NCI-H1417 (cell line): ENCODE data around the gene SURF4.

Experiments
- DNase-seq, 3 experiments: peaks; one replicate each; lab custom pipeline; 2025; lab: John Stamatoyannopoulos, UW

Gene SURF4

DNA sequence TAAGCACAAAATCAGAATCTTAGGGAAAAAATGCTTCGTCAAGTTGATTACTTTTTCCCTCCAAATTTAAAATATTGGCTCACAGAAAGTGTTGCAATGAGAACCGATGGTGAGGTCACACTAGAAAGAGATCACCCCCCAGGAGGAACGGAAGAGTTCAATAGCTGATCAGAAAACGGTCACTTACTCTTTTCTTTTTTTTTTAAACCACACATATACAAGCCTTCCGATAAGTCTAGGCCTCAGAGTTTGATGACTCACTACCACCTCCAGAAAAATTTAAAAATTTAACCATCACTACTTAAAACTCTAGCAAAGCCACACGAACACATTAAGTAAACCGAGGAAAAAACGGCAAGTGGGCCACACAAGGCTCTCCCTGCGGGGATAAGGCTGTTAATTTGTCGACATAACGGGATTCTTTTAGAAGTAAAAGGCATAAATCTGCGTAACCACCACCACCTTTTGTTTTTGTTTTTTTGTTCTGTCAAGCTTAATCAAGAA lies 1.2 kb downstream of the SURF4 start:
- DNase-seq: no peak

- DNase-seq: no peak
Measured at GRCh38 chr9:133372144-133372543, 3.7 kb downstream of the SURF4 start.

- no peak for DNase-seq
Measured at GRCh38 chr9:133371261-133371711, 4.6 kb downstream of the SURF4 start.

GRCh38 chr9:133370685-133371084 lies 5.2 kb downstream of the SURF4 start:
- no peak for DNase-seq

GRCh38 chr9:133369933-133370332 lies 5.9 kb downstream of the SURF4 start:
- no peak for DNase-seq

DNA sequence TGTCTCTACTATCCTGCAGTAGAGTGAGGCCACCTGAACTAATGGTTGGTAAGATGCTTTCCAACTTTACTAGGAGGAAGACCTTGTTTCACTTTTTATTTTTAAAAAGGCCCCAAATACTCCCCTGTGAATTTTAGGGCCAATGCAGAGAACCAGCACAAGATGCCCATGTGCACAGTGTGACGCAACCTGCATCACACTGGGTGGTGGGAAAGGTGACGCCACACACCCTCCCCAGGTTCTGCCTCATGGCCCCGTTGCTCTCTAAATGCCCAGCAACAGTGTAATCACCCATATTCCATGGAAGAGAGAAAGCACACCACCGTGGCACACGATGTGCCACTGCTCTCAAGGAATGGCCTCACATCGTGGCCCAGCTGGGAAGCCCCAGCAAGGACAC lies 6.4 kb downstream of the SURF4 start:
- no peak for DNase-seq

DNA sequence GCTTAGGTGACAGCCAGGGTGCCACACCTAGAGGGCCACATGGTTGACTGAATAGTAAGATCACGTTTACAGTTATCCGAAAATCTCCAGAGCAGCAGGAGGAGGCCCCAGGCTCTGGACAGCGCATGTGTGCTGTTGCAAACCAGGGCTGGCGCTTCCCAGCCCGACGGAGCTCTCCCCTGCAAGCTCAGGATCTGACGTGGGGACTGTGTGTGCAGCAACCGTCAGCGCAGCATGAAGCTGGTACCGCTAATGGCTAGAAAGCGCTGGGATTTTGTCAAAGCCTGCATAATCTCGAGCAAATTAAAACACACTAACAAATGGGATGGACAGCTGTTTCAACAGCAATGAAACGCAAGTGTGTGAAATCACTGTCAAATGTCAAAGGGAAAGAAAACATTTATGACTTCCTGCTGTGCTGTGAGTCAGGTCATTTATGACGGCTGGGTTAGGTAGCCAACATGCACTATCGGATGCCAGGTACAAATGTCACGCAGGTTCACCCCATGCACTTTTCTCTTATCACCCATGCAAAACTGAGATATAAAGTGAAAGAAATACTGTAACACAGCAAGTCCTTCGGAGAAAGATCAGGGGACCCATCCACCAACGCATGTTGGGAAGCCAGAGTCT lies 7.5 kb downstream of the SURF4 start:
- DNase-seq: peak in 2 of 3 experiments; percentile 73 to 95

- peak in 1 of 3 experiments; percentile 45 for DNase-seq
Measured at GRCh38 chr9:133367778-133368177, 8.1 kb downstream of the SURF4 start.

DNA sequence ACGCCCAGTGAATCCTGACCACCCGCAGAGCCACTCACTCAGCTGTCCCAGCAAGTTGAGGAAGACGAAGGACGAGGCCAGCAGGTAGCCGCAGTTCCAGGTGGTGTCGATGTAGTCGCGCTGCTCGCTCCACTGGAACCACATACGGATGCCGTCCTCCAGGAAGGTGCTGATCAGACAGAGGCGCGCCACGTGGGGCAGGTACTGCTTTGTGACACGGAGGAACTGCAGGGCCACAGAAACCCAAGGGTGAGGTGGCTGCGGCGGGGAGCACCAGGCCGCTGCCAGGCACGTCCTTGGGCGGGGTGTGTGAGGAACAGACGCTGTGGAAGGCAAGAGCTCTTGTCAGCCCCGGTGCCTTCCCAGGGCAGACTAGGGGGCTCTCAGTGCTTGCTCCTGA lies 8.6 kb downstream of the SURF4 start:
- DNase-seq: no peak

GRCh38 chr9:133366435-133366834 lies 9.4 kb downstream of the SURF4 start:
- DNase-seq: no peak

GRCh38 chr9:133362359-133363044 lies 13.4 kb downstream of the SURF4 start:
- peak in 1 of 3 experiments; percentile 32 for DNase-seq

- DNase-seq: no peak
Measured at GRCh38 chr9:133361507-133362092, 14.3 kb downstream of the SURF4 start.

GRCh38 chr9:133360400-133361393 lies 15.2 kb downstream of the SURF4 start:
- DNase-seq: no peak

DNA sequence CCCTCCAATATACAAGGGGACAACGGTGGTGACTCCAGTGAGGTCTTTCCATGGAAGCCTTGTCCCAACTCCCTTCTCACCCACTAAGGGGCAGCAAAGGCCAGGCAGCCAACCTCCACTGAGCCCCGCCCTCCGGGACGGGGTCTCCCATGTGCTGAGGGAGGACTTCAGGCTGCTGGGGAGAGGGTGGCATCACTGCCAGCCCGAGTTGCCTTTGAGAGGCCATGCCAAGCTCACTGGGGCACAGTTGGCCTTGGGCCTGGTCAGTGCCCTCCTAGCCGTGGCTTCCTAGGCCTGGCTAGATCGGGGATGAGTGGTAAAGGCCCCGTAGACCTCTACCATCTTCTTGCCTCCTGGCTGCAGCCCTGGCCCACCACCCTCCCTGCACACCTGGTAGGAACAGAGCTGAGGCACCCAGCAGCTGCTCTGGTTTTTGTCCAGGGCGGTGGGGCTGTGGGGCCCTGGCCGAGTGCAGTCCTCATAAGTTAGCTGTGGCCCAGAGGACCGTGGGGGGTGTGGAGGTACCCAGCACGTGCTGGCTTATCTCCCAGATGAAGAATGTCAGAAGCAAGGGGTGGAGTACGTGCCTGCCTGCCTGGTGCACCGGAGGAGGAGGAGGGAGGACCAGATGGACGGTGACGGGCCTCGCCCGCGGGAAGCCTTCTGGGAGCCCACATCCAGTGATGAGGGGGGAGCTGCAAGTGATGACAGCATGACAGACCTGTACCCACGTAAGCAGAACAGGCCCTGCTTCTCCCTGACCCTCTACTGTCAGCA lies 16.3 kb downstream of the SURF4 start:
- peak in 1 of 3 experiments; percentile 31 for DNase-seq

DNA sequence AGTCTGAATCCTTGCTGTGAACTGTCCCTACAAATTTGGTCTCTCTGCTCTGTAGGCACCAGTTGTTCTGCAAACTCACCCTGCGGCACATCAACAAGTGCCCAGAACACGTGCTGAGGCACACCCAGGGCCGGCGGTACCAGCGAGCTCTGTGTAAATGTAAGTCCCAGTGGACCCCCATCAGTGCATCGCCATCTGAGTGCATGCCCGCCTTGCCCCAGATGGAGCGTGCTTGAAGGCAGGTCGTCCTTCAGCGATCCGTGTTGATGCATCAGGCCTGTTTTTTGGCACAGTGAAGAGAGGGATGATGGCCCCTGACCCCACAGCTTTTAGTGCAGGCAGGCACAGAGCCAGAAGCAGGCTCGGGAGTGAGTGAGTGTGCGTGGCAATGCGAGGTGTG lies 18.2 kb downstream of the SURF4 start:
- DNase-seq: no peak

DNA sequence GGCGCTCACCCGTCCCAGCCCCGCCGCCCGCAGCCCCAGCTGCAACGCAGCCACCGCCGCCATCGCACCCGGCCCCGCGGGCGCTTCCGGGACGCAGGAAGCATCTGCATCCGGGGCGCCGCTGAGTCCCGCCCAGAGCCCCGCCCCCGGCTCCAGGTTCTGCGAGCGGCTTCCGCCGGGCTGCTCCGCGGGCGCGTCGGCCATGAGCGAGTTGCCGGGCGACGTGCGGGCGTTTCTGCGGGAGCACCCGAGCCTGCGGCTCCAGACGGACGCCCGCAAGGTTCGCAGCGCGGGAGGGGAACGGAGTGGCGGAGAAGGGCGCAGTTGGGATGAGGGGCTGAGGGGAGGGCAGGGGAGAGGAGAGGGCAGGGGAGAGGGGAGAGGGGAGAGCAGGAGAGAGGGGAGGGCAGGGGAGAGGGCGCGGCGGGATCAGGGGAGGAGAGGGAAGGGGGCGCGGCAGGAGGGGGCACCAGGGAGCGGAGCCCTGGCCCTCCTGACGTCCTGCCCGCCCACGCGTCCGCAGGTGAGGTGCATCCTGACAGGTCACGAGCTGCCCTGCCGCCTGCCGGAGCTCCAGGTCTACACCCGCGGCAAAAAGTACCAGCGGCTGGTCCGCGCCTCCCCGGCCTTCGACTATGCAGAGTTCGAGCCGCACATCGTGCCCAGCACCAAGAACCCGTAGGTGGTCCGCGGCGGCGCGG lies 19.3 kb downstream of the SURF4 start, which contains the start of the genes SURF1 and SURF2:
SURF1 (minus strand) TSS at position 97 of the 701 bp plus-strand sequence; CDS start at position 63, 34 bp downstream.
SURF2 (plus strand) TSS at position 160 of the 701 bp plus-strand sequence; CDS start at position 203, 43 bp downstream.
- peak; percentile 73 to 91 (median 90) for DNase-seq

DNA sequence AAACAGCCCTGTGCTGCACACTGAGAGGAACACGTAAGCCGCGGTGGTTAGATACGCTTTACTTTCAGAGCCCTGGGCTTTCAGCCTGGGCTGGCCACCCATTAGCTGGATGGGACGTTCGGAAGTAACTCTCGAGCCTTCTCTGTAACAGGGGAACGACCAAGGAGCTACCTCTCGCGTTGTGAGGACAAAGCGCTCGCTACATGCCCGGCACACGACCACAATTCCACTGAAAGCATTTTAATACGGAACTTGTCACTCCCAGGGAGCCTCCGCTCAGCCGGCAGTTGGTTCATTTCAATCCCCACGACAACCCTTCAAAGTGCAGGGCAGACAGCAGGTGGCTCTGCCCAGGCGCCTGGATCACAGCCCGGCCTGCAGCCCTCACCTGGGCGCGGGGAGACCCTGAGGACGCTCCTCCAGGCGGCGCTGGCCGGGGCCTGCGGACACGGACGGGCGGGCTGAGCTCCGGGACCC lies 19.9 kb downstream of the SURF4 start:
- DNase-seq: peak in 2 of 3 experiments; percentile 61 to 72

DNA sequence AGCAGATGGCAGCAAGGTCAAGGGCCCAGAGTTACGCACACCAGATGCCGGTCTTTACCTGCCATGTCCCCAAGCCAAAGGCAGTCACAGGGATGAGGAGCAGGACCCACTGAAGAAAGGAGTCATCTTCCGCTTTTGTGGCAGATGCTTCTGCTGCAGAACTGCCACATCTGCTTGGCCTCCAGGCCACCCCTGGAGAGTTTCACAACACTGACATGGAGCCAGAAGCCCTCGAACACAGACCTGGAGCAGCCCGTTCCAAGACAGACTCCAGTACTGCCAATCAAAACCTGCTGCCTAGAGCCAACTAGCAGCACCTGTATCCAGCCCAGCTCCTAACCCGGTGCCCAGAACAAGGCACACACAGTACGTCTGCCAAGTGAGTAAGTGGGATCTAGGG lies 21.1 kb downstream of the SURF4 start:
- no peak for DNase-seq

DNA sequence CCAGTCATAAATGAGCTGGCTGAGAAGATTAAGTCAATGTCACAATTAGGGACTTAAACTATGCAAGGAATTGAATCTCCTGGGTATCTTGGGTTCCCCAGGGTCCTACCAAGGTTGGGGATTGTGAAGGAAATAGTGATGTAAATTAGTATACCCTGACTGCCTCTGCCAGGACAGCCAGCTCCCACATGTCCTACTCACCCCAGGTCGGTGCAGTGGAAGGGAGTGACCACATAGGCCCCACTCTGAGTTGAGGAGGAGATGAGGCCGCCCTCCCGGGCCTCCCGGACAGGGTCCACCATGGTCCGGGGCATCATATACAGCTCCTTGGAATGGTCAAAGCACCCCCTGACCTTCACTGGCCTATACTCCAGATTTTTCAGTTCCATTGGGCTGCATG lies 22.3 kb downstream of the SURF4 start:
- DNase-seq: no peak
